Right lobe of liver (tissue), 6 donors: Measurements from ENCODE around the gene POGLUT2. TPM values are rescaled to one million over a fixed set of nuclear protein-coding genes. Genes with fewer than 3 reads are reported as not detected.

Source experiments
- ATAC-seq, 4 donors: fragments of 200-7000 bp; cut with Tn5 transposase; one replicate each; pipeline ENCODE4 v1.9.1; 2020; ENCODE audit warnings: mild to moderate bottlenecking in 4 of 4, moderate library complexity in 4 of 4
- DNase-seq, 3 donors: peaks; one replicate each; pipeline ENCODE4 v3.0.0-alpha.2; 2020
- H3K27ac ChIP-seq, 3 donors: fragments of 200-600 bp; one replicate each; pipeline ENCODE4 v1.8.0; 2022
- H3K27me3 ChIP-seq, 2 donors: fragments of 200-600 bp; one replicate each; pipeline ENCODE4 v1.8.0; 2022
- H3K36me3 ChIP-seq, 4 donors: fragments of 200-600 bp; sonication (generic) in 1 of 4; one replicate each; pipeline versions ENCODE4 v1.5.1 to v1.8.0; 2017 to 2022; ENCODE audit warnings: control low read depth in 1 of 4
- H3K4me1 ChIP-seq, 4 donors: fragments of 200-600 bp; sonication (generic) in 1 of 4; one replicate each; pipeline versions ENCODE4 v1.5.1 to v1.8.0; 2017 to 2022; ENCODE audit warnings: control low read depth in 1 of 4
- H3K4me3 ChIP-seq, 3 donors: fragments of 200-600 bp; one replicate each; pipeline ENCODE4 v1.8.0; 2022
- H3K9me3 ChIP-seq, 4 donors: fragments of 200-600 bp; sonication (generic) in 1 of 4; one replicate each; pipeline versions ENCODE4 v1.5.1 to v1.8.0; 2017 to 2022; ENCODE audit warnings: control low read depth in 1 of 4
- POLR2A ChIP-seq: fragments of 450-650 bp; IDR thresholded peaks from one replicate; pipeline ENCODE4 v1.6.1; 2017; ENCODE audit warnings: antibody characterized with exemption, mild to moderate bottlenecking
- WGBS: methylation state at CpG from one replicate; pipeline ENCODE4 v1.1.6; 2018; ENCODE audit warnings: low coverage, low lambda C conversion rate; ENCODE audit not compliant: insufficient coverage; ENCODE audit errors: missing lambda C conversion rate; 5-methylcytosine and 5-hydroxymethylcytosine counted together
- intact Hi-C, 2 donors: fragments of 100-400 bp; cut with DNase I; formaldehyde crosslinking; loops; one replicate each; pipeline versions ENCODE4 v1.11.2 to v1.14.1; 2022
- total RNA-seq, 6 experiments: library from RNA; depleted of rRNA in 2 of 6; stranded (reverse); fragments of >200 nt in 2 of 6; fragmentation: NEBNext Ultra II Directional in 3 of 6; extraction: Animal tissue kit (Norgen Biotek cat#: 25700) in 3 of 6; gene quantifications; one replicate each; pipeline versions ENCODE4 v1.1.0 to v1.2.4, GENCODE V29; 2016 to 2023
- TF ChIP-seq, protein P1 (sequence below), 4 donors: fragments of 200-600 bp in 3 of 4; fragments of 450-650 bp in 1 of 4; IDR thresholded peaks; one replicate each; pipeline versions ENCODE4 v1.5.1 to v1.8.0; 2016 to 2022; ENCODE audit warnings: antibody characterized with exemption in 4 of 4, mild to moderate bottlenecking in 2 of 4
- donor health status: DM: no; HTN: yes; CAD: no.
- donor health status: DM: no; HTN: no; CAD: no.
- donor health status: DM: no; HTN: no; CAD: no.
- donor health status: DM: no; HTN: yes; CAD: no.
- donor health status: DM: no; HTN: yes; CAD: no.

POGLUT2 gene
- total RNA-seq, 6 experiments from 2014 or later, result 3.8 to 7.7 (median 5.3) TPM

DNA sequence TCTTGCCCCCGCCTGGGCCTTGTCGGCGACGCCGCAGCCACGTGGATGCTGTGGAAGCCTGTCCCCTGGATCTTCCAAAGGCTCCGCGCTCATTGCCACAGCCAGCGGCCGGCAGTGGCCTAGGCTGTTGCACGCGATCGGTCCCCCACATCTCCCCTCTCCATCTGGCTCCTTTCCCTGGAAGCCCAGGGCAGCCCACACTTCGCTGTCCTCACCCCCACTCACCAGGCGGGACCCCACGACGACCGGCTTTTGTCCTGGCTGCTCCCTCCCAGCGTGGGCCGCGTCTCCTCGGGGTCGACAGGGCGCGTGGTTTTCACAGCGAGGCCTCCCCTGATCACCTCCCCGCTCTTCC lies 24.6 kb downstream of the POGLUT2 start:
- Histone ChIP-seq H3K9me3 (no peaks in the 10 kb centered on the region), H3K4me3 (peak overlapping the region in 2 of 3 donors; percentile 77 to 82), H3K27ac (peak overlapping the region in 2 of 3 donors; percentile 87 to 94), H3K27me3 (no peaks in the 10 kb centered on the region), H3K36me3 (no peaks in the 10 kb centered on the region), H3K4me1 (peaks cover 0 to 21% (median 6%) of the 10 kb centered on the region in 4 donors)
- ATAC-seq, result peak in 2 of 4 donors; percentile 1 to 14
- intact Hi-C loops, result no loop called here
- WGBS, result 77% methylated on average over 15 of the region's 27 CpGs
- no peak for TF ChIP-seq POLR2A
- TF ChIP-seq, protein P1, sequence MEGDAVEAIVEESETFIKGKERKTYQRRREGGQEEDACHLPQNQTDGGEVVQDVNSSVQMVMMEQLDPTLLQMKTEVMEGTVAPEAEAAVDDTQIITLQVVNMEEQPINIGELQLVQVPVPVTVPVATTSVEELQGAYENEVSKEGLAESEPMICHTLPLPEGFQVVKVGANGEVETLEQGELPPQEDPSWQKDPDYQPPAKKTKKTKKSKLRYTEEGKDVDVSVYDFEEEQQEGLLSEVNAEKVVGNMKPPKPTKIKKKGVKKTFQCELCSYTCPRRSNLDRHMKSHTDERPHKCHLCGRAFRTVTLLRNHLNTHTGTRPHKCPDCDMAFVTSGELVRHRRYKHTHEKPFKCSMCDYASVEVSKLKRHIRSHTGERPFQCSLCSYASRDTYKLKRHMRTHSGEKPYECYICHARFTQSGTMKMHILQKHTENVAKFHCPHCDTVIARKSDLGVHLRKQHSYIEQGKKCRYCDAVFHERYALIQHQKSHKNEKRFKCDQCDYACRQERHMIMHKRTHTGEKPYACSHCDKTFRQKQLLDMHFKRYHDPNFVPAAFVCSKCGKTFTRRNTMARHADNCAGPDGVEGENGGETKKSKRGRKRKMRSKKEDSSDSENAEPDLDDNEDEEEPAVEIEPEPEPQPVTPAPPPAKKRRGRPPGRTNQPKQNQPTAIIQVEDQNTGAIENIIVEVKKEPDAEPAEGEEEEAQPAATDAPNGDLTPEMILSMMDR (IDR thresholded peaks at IDR 0.05), result no peak
- DNase-seq, result peak in 2 of 3 donors; percentile 30 to 63

DNA sequence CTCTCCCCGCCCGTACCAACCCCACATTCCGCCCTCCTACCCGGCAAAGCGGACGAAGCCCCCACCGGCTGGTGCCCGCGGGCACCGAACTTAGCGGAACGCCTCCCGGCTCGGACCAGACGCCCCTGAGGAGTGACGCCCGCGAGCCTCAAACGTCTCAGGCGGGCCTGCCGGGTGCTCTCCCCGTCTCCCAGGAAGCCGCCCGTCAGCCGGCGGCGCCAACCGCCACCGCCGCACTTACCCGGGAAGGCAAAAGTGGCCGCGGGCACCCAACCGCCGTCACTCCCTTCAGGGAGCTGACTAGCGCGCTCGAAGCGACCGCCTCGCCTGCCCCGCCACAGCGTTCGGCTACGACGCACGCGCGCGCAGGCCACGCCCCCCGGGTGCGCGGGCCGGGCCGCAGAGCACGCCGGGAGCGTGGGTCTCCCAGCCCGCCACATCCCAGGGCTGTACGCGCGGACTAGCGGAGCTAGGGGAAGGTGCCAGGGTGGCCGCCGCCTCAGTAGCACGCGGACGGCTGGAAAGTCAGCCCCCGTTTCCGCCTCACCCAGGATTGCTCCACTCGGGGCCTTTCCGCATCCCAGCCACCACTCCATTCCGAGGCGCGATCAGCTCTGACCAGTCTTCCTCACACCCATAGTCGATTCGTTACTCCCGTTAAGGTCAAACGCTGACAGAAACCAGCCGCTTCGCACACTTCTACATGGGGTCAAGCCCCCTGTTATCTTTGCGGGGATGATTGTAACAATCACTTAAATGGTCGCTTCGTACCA lies 25.1 kb downstream of the POGLUT2 start, which contains the start of gene TEX30:
Gene TEX30 (minus strand): TSS at position 346 of the 773 bp plus-strand sequence. CDS start 3,760 bp downstream, outside the sequence.
- peak within 1 kb of the TSS; percentile 86 to 94 (median 87) for H3K27ac ChIP-seq
- H3K4me3 ChIP-seq, result peak within 1 kb of the TSS; percentile 77 to 82 (median 78)
- ATAC-seq, result peak; percentile 91 to 97 (median 93)
- H3K36me3 ChIP-seq, result no peaks in the 10 kb centered on the region
- 2% methylated on average over 21 of the region's 85 CpGs for WGBS
- no peaks in the 10 kb centered on the region for H3K9me3 ChIP-seq
- TF ChIP-seq, protein P1 (IDR thresholded peaks at IDR 0.05), result no peak
- peak; percentile 98 for TF ChIP-seq POLR2A
- DNase-seq, result peak; percentile 90 to 91 (median 90)
- H3K27me3 ChIP-seq, result no peaks in the 10 kb centered on the region
- intact Hi-C loops, result no loop called here
- H3K4me1 ChIP-seq, result peaks cover 0 to 21% (median 6%) of the 10 kb centered on the region in 4 donors

DNA sequence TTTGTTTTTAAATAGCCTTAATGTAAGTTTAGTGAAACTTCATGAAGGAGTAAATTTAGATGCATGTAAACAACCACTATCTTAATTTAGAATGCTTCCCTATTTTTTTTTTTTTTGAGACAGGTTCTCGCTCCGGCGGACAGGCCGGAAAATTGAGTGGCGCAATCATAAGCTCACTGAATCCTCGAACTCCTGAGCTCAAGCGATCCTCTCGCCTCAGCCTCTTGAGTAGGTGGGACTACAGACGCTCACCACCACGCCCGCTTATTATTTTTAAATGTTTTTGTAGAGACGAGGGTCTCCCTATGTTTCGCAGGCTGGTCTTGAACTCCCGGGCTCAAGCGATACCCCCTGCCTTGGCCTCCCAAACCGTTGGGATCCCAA lies 26.7 kb downstream of the POGLUT2 start:
- ATAC-seq, result no peak
- H3K4me3 ChIP-seq, result peak overlapping the region in 1 of 3 donors; percentile 82
- 59% methylated on average over 16 of the region's 16 CpGs for WGBS

DNA sequence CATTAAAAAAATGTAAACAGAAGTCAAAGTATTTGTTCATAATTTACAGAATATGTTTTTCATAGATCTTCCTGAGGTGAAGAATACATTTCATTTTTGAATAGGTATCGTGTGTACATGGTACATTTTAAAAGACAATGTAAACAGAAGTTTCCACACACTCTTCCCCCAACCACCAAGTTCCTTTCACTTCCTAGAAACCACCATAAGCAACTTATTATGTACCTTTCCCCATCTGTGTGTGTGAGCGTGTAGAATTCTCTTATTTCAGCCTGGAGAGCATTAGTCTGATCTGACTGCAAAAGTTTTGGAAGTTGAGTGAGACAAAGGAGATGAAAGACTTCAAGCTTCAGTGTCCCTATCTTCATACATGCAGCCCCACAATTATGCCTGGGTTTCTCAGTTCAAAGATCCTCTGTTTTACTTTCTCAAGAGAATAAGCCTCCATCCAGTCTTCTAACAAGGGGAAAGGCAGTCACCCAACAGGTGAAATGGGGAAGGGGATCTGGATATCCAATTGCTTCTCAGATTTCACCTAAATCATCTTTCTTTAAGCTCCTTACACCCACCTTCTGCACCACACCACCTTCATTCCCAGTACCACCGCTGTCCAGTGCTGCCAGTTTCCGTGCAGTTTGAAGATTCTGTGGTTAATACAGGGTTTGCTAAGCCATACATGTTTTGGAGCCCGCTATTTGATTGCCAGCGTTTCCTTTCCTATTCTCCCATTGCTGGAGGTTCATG lies 27.3 kb downstream of the POGLUT2 start:
- no peak for DNase-seq
- H3K4me1 ChIP-seq, result peaks cover 0 to 21% (median 6%) of the 10 kb centered on the region in 4 donors
- H3K9me3 ChIP-seq, result no peaks in the 10 kb centered on the region
- no peak for TF ChIP-seq POLR2A
- TF ChIP-seq, protein P1 (IDR thresholded peaks at IDR 0.05), result no peak
- intact Hi-C loops, result no loop called here
- 43% methylated on average over 6 of the region's 6 CpGs for WGBS
- no peaks in the 10 kb centered on the region for H3K27me3 ChIP-seq
- H3K36me3 ChIP-seq, result no peaks in the 10 kb centered on the region
- peak overlapping the region in 2 of 3 donors; percentile 57 to 94 for H3K27ac ChIP-seq
- no peak for ATAC-seq
- peak overlapping the region in 1 of 3 donors; percentile 4 for H3K4me3 ChIP-seq

More for the DNA sequence above, 26.7 kb downstream of the POGLUT2 start:
- no peak for DNase-seq
- intact Hi-C loops, result no loop called here
- Histone ChIP-seq H3K4me1 (peaks cover 0 to 21% (median 6%) of the 10 kb centered on the region in 4 donors), H3K36me3 (no peaks in the 10 kb centered on the region), H3K27ac (peak overlapping the region in 2 of 3 donors; percentile 87 to 94), H3K9me3 (no peaks in the 10 kb centered on the region), H3K27me3 (no peaks in the 10 kb centered on the region)
- no peak for TF ChIP-seq POLR2A
- TF ChIP-seq, protein P1 (IDR thresholded peaks at IDR 0.05), result no peak
